ENCODE measurements around the gene DPEP3.

DPEP3 gene

DNA sequence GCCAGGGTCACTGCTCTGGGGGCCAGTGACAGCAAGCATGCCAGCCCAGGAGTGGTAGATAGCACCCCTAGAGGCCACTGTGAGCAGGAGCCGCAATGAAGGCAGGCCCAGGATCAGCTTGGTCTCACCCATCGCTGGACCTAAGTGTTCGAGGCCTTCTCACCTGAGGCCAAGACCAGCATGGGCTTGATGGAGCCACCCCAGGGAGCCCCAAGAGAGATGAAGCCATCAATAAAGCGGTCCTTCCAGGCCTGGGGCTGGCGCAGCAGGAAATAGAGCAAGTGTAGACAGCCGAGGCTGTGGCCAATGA is 38.1 kb downstream of the DPEP3 start:
- Histone ChIP-seq H3K4me1 (ENCODE audit: low read length) (peaks cover 4% of the 10 kb centered on the region), H3K36me3 (replicated peaks; ENCODE audit: insufficient read depth, low read length) (no peaks in the 10 kb centered on the region; the same call in 1 of the 2 replicates), H3K27me3 (replicated peaks; ENCODE audit: insufficient read depth, low read length) (no peaks in the 10 kb centered on the region), H2AFZ (ENCODE audit: low read length) (no peak overlapping the region), H3K79me2 (ENCODE audit: low read length) (peaks cover 4% of the 10 kb centered on the region), H3K9me3 (replicated peaks; ENCODE audit: insufficient read depth, low read length) (no peaks in the 10 kb centered on the region), H4K20me1 (ENCODE audit: insufficient read depth, low read length) (no peaks in the 10 kb centered on the region), H3K4me2 (ENCODE audit: low read depth, low read length) (no peak overlapping the region), H3K9me2 (replicated peaks; ENCODE audit: insufficient read depth, low read length) (no peaks in the 10 kb centered on the region), H3K9ac (ENCODE audit: low read length) (no peak overlapping the region), H3K27ac (ENCODE audit: low read length) (no peak overlapping the region), H3K4me3 (ENCODE audit: low read length) (no peak overlapping the region), H3F3A (ENCODE audit: insufficient read depth, low read length) (peaks cover 6% of the 10 kb centered on the region)
- TF ChIP-seq, protein P1, sequence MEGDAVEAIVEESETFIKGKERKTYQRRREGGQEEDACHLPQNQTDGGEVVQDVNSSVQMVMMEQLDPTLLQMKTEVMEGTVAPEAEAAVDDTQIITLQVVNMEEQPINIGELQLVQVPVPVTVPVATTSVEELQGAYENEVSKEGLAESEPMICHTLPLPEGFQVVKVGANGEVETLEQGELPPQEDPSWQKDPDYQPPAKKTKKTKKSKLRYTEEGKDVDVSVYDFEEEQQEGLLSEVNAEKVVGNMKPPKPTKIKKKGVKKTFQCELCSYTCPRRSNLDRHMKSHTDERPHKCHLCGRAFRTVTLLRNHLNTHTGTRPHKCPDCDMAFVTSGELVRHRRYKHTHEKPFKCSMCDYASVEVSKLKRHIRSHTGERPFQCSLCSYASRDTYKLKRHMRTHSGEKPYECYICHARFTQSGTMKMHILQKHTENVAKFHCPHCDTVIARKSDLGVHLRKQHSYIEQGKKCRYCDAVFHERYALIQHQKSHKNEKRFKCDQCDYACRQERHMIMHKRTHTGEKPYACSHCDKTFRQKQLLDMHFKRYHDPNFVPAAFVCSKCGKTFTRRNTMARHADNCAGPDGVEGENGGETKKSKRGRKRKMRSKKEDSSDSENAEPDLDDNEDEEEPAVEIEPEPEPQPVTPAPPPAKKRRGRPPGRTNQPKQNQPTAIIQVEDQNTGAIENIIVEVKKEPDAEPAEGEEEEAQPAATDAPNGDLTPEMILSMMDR (IDR thresholded peaks at IDR 0.05; ENCODE audit: low read length): peak; percentile 69
- no peak for TF ChIP-seq EZH2 (optimal IDR thresholded peaks at IDR 0.05; ENCODE audit: low read depth, low read length)
- no peak for TF ChIP-seq EZH2phosphoT487 (IDR thresholded peaks at IDR 0.05; ENCODE audit: low read length)
- DNase-seq: peak; percentile 26

DNA sequence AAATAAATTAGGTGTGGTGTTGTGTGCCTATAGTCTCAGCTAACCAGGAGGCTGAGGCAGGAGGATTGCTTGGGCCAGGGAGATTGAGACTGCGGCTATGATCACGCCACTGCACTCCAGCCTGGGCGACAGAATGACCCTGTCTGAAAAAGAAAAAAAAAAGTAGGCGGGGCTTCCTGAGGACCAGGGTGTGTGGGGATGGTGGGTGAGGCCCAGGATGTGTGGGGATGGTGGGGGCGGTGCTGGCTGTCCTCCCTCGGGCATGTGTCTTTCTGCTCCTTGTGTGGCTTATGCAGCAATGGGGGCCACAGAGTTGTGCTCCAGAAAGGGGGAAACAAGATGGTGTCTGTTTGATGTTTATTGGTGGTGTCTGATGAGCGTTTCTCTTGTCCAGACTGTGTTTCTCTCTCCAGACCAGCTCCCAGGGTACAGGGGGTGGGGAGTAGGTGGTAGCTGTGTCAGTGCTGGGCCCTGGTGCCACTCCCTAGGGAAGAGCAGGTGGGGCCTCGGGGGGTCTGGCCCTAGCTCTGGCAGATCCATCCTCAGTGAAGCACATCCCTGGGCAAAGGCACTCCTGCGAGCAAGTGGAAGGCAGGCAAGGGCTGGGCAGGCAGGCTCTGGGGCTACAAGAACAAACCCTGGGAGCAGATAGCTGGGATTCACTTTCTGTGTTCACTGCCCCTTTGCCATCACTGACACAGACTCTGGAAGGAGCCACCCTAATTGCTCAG is 38.7 kb downstream of the DPEP3 start:
- H4K20me1 ChIP-seq (ENCODE audit: insufficient read depth, low read length): no peaks in the 10 kb centered on the region
- H3K27ac ChIP-seq (ENCODE audit: low read length): no peak overlapping the region
- H3K9me3 ChIP-seq (replicated peaks; ENCODE audit: insufficient read depth, low read length): no peaks in the 10 kb centered on the region
- no peak overlapping the region for H3K4me3 ChIP-seq (ENCODE audit: low read length)
- H3K79me2 ChIP-seq (ENCODE audit: low read length): peaks cover 5% of the 10 kb centered on the region
- H3K27me3 ChIP-seq (replicated peaks; ENCODE audit: insufficient read depth, low read length): no peaks in the 10 kb centered on the region
- H3K36me3 ChIP-seq (replicated peaks; ENCODE audit: insufficient read depth, low read length): no peaks in the 10 kb centered on the region; the same call in 1 of the 2 replicates
- H3K9me2 ChIP-seq (replicated peaks; ENCODE audit: insufficient read depth, low read length): no peaks in the 10 kb centered on the region
- no peak overlapping the region for H3K9ac ChIP-seq (ENCODE audit: low read length)
- H3F3A ChIP-seq (ENCODE audit: insufficient read depth, low read length): peaks cover 12% of the 10 kb centered on the region
- peaks cover 8% of the 10 kb centered on the region for H3K4me1 ChIP-seq (ENCODE audit: low read length)
- no peak for TF ChIP-seq EZH2phosphoT487 (IDR thresholded peaks at IDR 0.05; ENCODE audit: low read length)
- TF ChIP-seq, protein P1 (IDR thresholded peaks at IDR 0.05; ENCODE audit: low read length): no peak
- TF ChIP-seq EZH2 (optimal IDR thresholded peaks at IDR 0.05; ENCODE audit: low read depth, low read length): no peak
- no peak overlapping the region for H3K4me2 ChIP-seq (ENCODE audit: low read depth, low read length)
- DNase-seq: no peak
- H2AFZ ChIP-seq (ENCODE audit: low read length): no peak overlapping the region

DNA sequence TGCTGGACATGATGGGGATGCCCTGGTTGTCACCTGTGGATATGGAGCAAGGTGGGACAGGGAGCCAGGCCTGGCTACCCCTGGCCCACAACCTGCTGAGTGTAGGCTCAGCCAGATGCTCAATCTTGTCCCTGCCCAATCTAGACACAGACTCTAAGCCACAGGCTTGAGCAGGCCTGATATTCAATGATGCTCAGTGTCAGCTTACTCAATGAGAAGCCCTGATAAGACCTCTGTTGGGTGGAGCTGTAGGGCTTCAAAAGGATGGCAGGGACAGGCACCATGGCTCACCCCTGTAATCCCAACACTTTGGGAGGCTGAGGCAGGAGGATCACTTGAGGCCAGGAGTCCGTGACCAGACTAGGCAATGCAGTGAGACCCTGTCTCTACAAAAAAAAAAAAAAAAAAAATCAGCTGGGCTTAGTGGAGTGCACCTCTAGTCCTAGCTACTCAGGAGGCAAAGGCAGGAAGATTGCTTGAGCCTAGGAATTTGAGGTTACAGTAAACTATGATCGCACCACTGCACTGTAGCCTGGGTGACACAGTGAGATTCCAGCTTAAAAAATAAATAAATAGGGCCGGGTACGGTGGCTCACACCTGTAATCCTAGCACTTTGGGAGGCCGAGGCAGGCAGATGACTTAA is 39.7 kb downstream of the DPEP3 start:
- Histone ChIP-seq H3K27ac (ENCODE audit: low read length) (no peak overlapping the region), H3K27me3 (replicated peaks; ENCODE audit: insufficient read depth, low read length) (no peaks in the 10 kb centered on the region), H3K9me3 (replicated peaks; ENCODE audit: insufficient read depth, low read length) (no peaks in the 10 kb centered on the region), H3K79me2 (ENCODE audit: low read length) (peaks cover 15% of the 10 kb centered on the region), H3K36me3 (replicated peaks; ENCODE audit: insufficient read depth, low read length) (no peaks in the 10 kb centered on the region; the same call in 1 of the 2 replicates), H3F3A (ENCODE audit: insufficient read depth, low read length) (peaks cover 17% of the 10 kb centered on the region), H3K4me3 (ENCODE audit: low read length) (no peak overlapping the region), H2AFZ (ENCODE audit: low read length) (no peak overlapping the region), H4K20me1 (ENCODE audit: insufficient read depth, low read length) (no peaks in the 10 kb centered on the region), H3K9ac (ENCODE audit: low read length) (no peak overlapping the region), H3K4me2 (ENCODE audit: low read depth, low read length) (no peak overlapping the region), H3K4me1 (ENCODE audit: low read length) (peaks cover 8% of the 10 kb centered on the region), H3K9me2 (replicated peaks; ENCODE audit: insufficient read depth, low read length) (no peaks in the 10 kb centered on the region)
- no peak for DNase-seq
- TF ChIP-seq EZH2 (optimal IDR thresholded peaks at IDR 0.05; ENCODE audit: low read depth, low read length) (no peak), EZH2phosphoT487 (IDR thresholded peaks at IDR 0.05; ENCODE audit: low read length) (no peak)
- TF ChIP-seq, protein P1 (IDR thresholded peaks at IDR 0.05; ENCODE audit: low read length): no peak
